GM12892 (cell line): ENCODE data around the gene KRT15.

Experiments used
- POLR2A ChIP-seq: IDR thresholded peaks from 2 replicates; pipeline ENCODE4 v1.6.1; 2011; ENCODE audit warnings: low read depth, low read length, control low read depth
- POLR2AphosphoS5 ChIP-seq: IDR thresholded peaks from 2 replicates; pipeline ENCODE4 v1.6.1; 2011; ENCODE audit warnings: low read depth, low read length, control low read depth

DNA sequence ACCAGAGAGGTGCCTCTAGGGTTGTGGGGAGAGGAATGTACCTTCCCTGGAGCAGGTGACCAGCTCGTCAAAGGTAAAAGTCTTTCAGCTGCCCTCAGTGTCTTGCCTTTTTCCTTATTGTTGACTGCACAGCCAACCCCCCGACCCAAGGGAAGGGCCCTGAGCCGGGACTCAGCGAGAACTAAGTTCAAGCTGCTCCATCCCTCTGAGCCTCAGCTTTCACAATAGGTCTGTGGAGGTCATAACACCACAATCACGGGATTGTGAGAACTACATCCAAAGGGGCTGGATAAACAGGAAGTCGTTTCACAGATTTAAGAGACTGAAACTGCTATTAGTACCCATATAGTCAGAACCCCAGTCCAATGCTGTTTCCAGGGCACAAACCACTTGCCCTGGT lies 26.3 kb downstream of the KRT15 start:
- TF ChIP-seq POLR2A (no peak), POLR2AphosphoS5 (no peak)
